Mucosa of descending colon (tissue), 3 donors: Measurements from ENCODE around the gene LGI2. TPM values are rescaled to one million over a fixed set of nuclear protein-coding genes. Genes with fewer than 3 reads are reported as not detected.

ENCODE experiments used
- ATAC-seq: fragments of 200-7000 bp; cut with Tn5 transposase; one replicate; pipeline ENCODE4 v1.9.1; 2020; ENCODE audit warnings: mild to moderate bottlenecking, moderate library complexity
- DNase-seq, 3 donors: peaks; one replicate each; pipeline ENCODE4 v3.0.0-alpha.2; 2020
- H3K36me3 ChIP-seq: fragments of 200-600 bp; one replicate; pipeline ENCODE4 v1.8.0; 2021; ENCODE audit warnings: low read depth, mild to moderate bottlenecking
- H3K4me1 ChIP-seq: fragments of 200-600 bp; one replicate; pipeline ENCODE4 v1.8.0; 2021; ENCODE audit warnings: low read depth, mild to moderate bottlenecking
- H3K4me3 ChIP-seq: fragments of 200-600 bp; one replicate; pipeline ENCODE4 v1.8.0; 2021; ENCODE audit warnings: mild to moderate bottlenecking
- H3K9me3 ChIP-seq: fragments of 200-600 bp; one replicate; pipeline ENCODE4 v1.8.0; 2021; ENCODE audit warnings: mild to moderate bottlenecking
- CTCF ChIP-seq: fragments of 200-600 bp; IDR thresholded peaks from one replicate; pipeline ENCODE4 v1.8.0; 2022; ENCODE audit warnings: antibody characterized with exemption, mild to moderate bottlenecking
- intact Hi-C, 2 donors: fragments of 100-400 bp; cut with DNase I in 1 of 2; cut with micrococcal nuclease in 1 of 2; formaldehyde crosslinking; loops; one replicate each; pipeline versions ENCODE4 v1.11.0 to v1.11.1; 2022; cut with DNase I, micrococcal nuclease
- total RNA-seq, 3 donors: library from RNA; stranded (reverse); fragmentation: NEBNext Ultra II Directional in 2 of 3; extraction: Animal tissue kit (Norgen Biotek cat#: 25700) in 2 of 3; gene quantifications; one replicate each; pipeline versions ENCODE4 v1.2.1 to v1.2.4, GENCODE V29; 2021 to 2023
- donor health status: DM: no; HTN: no; CAD: no; lungs with moderate emphysema.
- donor health status: DM: no; HTN: no; CAD: no.
- donor health status: DM: no; HTN: yes; CAD: no.

LGI2 gene
- total RNA-seq, 3 donors from 2014 or later = 0.43 to 2.5 (median 0.53) TPM

GRCh38 chr4:25013756-25014661 is 16.7 kb downstream of the LGI2 start:
- H3K4me3 ChIP-seq = no peak overlapping the region
- no peaks in the 10 kb centered on the region for H3K36me3 ChIP-seq
- no peak for ATAC-seq
- no peak for DNase-seq
- H3K4me1 ChIP-seq = no peaks in the 10 kb centered on the region
- intact Hi-C loops = no loop called here
- no peak for TF ChIP-seq CTCF
- no peaks in the 10 kb centered on the region for H3K9me3 ChIP-seq

GRCh38 chr4:25012655-25013054 is 18.1 kb downstream of the LGI2 start:
- intact Hi-C loops = no loop called here
- Histone ChIP-seq H3K9me3 (no peaks in the 10 kb centered on the region), H3K36me3 (no peaks in the 10 kb centered on the region), H3K4me3 (no peak overlapping the region), H3K4me1 (no peaks in the 10 kb centered on the region)
- TF ChIP-seq CTCF = no peak
- DNase-seq (no peak), ATAC-seq (no peak)

- intact Hi-C loops = no loop called here
- TF ChIP-seq CTCF = no peak
- DNase-seq (no peak), ATAC-seq (no peak)
- Histone ChIP-seq H3K9me3 (no peaks in the 10 kb centered on the region), H3K4me1 (no peaks in the 10 kb centered on the region), H3K4me3 (no peak overlapping the region), H3K36me3 (no peaks in the 10 kb centered on the region)
Measured at GRCh38 chr4:25011135-25011866, 19.4 kb downstream of the LGI2 start.

- intact Hi-C loops = no loop called here
- H3K4me3 ChIP-seq = no peak overlapping the region
- no peak for TF ChIP-seq CTCF
- DNase-seq (no peak), ATAC-seq (peak; percentile 27)
- no peaks in the 10 kb centered on the region for H3K36me3 ChIP-seq
- no peaks in the 10 kb centered on the region for H3K9me3 ChIP-seq
- H3K4me1 ChIP-seq = no peaks in the 10 kb centered on the region
Measured at GRCh38 chr4:25007598-25007997, 23.1 kb downstream of the LGI2 start.

GRCh38 chr4:25002681-25003080 is 28.1 kb downstream of the LGI2 start:
- no peak for DNase-seq
- H3K36me3 ChIP-seq = no peaks in the 10 kb centered on the region
- no peak overlapping the region for H3K4me3 ChIP-seq
- no peaks in the 10 kb centered on the region for H3K4me1 ChIP-seq
- no peaks in the 10 kb centered on the region for H3K9me3 ChIP-seq
- no peak for ATAC-seq
- no peak for TF ChIP-seq CTCF
- intact Hi-C loops = no loop called here
